ENCODE results near the gene DMRTC2. TPM values are rescaled to one million over a fixed set of nuclear protein-coding genes. Genes with fewer than 3 reads are reported as not detected.

The DMRTC2 gene
- total and polyA plus RNA-seq, 3 donors from 2014 or later, result 23.1 to 71.0 (median 55.3) TPM

- Histone ChIP-seq H3K36me3 (ENCODE audit: low read depth, missing control alignments) (no peaks in the 10 kb centered on the region), H3K27me3 (no peaks in the 10 kb centered on the region), H3K4me3 (peak overlapping the region; percentile 79 to 99), H3K9me3 (no peaks in the 10 kb centered on the region), H3K4me1 (peaks cover 20% of the 10 kb centered on the region), H3K27ac (peak overlapping the region; percentile 78 to 94)
- DNase-seq, result no peak
- intact Hi-C loops (cut with DNase I; ENCODE audit: low total_unique reads), result no loop called here
- TF ChIP-seq POLR2A (IDR thresholded peaks at IDR 0.05), result no peak
- TF ChIP-seq CTCF (IDR thresholded peaks at IDR 0.05), result no peak
- 0% methylated on average over 26 to 44 of the region's 45 CpGs for WGBS, 2 donors
Observed at GRCh38 chr19:41860419-41861115, 15.7 kb downstream of the DMRTC2 start.

GRCh38 chr19:41861116-41861768 is 16.4 kb downstream of the DMRTC2 start:
- WGBS, 2 donors, result 20 to 24% methylated on average over 9 of the region's 9 CpGs
- TF ChIP-seq POLR2A (IDR thresholded peaks at IDR 0.05) (no peak), CTCF (IDR thresholded peaks at IDR 0.05) (no peak)
- H3K27me3 ChIP-seq, result no peaks in the 10 kb centered on the region
- DNase-seq, result no peak
- H3K27ac ChIP-seq, result peak overlapping the region; percentile 78 to 94
- H3K9me3 ChIP-seq, result no peaks in the 10 kb centered on the region
- H3K4me1 ChIP-seq, result peaks cover 20% of the 10 kb centered on the region
- peak overlapping the region; percentile 79 to 99 for H3K4me3 ChIP-seq
- intact Hi-C loops (cut with DNase I; ENCODE audit: low total_unique reads), result no loop called here
- H3K36me3 ChIP-seq (ENCODE audit: low read depth, missing control alignments), result no peaks in the 10 kb centered on the region

- intact Hi-C loops (cut with DNase I; ENCODE audit: low total_unique reads), result no loop called here
Observed at GRCh38 chr19:41861846-41862245, 17.0 kb downstream of the DMRTC2 start.

GRCh38 chr19:41862445-41862986 is 17.7 kb downstream of the DMRTC2 start:
- no peaks in the 10 kb centered on the region for H3K9me3 ChIP-seq
- no peak for TF ChIP-seq CTCF (IDR thresholded peaks at IDR 0.05)
- TF ChIP-seq POLR2A (IDR thresholded peaks at IDR 0.05), result no peak
- intact Hi-C loops (cut with DNase I; ENCODE audit: low total_unique reads), result no loop called here
- H3K36me3 ChIP-seq (ENCODE audit: low read depth, missing control alignments), result no peaks in the 10 kb centered on the region
- H3K4me1 ChIP-seq, result peaks cover 20% of the 10 kb centered on the region
- WGBS, 2 donors, result 68 to 73% methylated on average over 2 of the region's 2 CpGs
- H3K27me3 ChIP-seq, result no peaks in the 10 kb centered on the region
- DNase-seq, result no peak
- no peak overlapping the region for H3K4me3 ChIP-seq
- H3K27ac ChIP-seq, result no peak overlapping the region

More at GRCh38 chr19:41861846-41862245, 17.0 kb downstream of the DMRTC2 start:
- Histone ChIP-seq H3K27me3 (no peaks in the 10 kb centered on the region), H3K4me1 (peaks cover 20% of the 10 kb centered on the region), H3K4me3 (no peak overlapping the region), H3K9me3 (no peaks in the 10 kb centered on the region), H3K36me3 (ENCODE audit: low read depth, missing control alignments) (no peaks in the 10 kb centered on the region), H3K27ac (no peak overlapping the region)
- TF ChIP-seq POLR2A (IDR thresholded peaks at IDR 0.05), result no peak
- TF ChIP-seq CTCF (IDR thresholded peaks at IDR 0.05), result no peak
- 54 to 65% methylated on average over 9 of the region's 9 CpGs for WGBS, 2 donors
- no peak for DNase-seq
